Mucosa of descending colon (tissue), 3 donors: ENCODE measurements around the gene ST6GALNAC3. TPM values are rescaled to one million over a fixed set of nuclear protein-coding genes. Genes with fewer than 3 reads are reported as not detected.

Experiments
- ATAC-seq: fragments of 200-7000 bp; cut with Tn5 transposase; one replicate; pipeline ENCODE4 v1.9.1; 2020; ENCODE audit warnings: mild to moderate bottlenecking, moderate library complexity
- DNase-seq, 3 donors: peaks; one replicate each; pipeline ENCODE4 v3.0.0-alpha.2; 2020
- H3K36me3 ChIP-seq: fragments of 200-600 bp; one replicate; pipeline ENCODE4 v1.8.0; 2021; ENCODE audit warnings: low read depth, mild to moderate bottlenecking
- H3K4me1 ChIP-seq: fragments of 200-600 bp; one replicate; pipeline ENCODE4 v1.8.0; 2021; ENCODE audit warnings: low read depth, mild to moderate bottlenecking
- H3K4me3 ChIP-seq: fragments of 200-600 bp; one replicate; pipeline ENCODE4 v1.8.0; 2021; ENCODE audit warnings: mild to moderate bottlenecking
- H3K9me3 ChIP-seq: fragments of 200-600 bp; one replicate; pipeline ENCODE4 v1.8.0; 2021; ENCODE audit warnings: mild to moderate bottlenecking
- intact Hi-C, 2 donors: fragments of 100-400 bp; cut with DNase I in 1 of 2; cut with micrococcal nuclease in 1 of 2; formaldehyde crosslinking; loops; one replicate each; pipeline versions ENCODE4 v1.11.0 to v1.11.1; 2022; cut with DNase I, micrococcal nuclease
- total RNA-seq, 3 donors: library from RNA; stranded (reverse); fragmentation: NEBNext Ultra II Directional in 2 of 3; extraction: Animal tissue kit (Norgen Biotek cat#: 25700) in 2 of 3; gene quantifications; one replicate each; pipeline versions ENCODE4 v1.2.1 to v1.2.4, GENCODE V29; 2021 to 2023
- TF ChIP-seq, protein P1 (sequence below): fragments of 200-600 bp; IDR thresholded peaks from one replicate; pipeline ENCODE4 v1.8.0; 2022; ENCODE audit warnings: antibody characterized with exemption, mild to moderate bottlenecking
- donor health status: DM: no; HTN: no; CAD: no; lungs with moderate emphysema.
- donor health status: DM: no; HTN: no; CAD: no.
- donor health status: DM: no; HTN: yes; CAD: no.

The ST6GALNAC3 gene
- total RNA-seq, 3 donors from 2014 or later: 5.4 to 9.0 (median 6.7) TPM

DNA sequence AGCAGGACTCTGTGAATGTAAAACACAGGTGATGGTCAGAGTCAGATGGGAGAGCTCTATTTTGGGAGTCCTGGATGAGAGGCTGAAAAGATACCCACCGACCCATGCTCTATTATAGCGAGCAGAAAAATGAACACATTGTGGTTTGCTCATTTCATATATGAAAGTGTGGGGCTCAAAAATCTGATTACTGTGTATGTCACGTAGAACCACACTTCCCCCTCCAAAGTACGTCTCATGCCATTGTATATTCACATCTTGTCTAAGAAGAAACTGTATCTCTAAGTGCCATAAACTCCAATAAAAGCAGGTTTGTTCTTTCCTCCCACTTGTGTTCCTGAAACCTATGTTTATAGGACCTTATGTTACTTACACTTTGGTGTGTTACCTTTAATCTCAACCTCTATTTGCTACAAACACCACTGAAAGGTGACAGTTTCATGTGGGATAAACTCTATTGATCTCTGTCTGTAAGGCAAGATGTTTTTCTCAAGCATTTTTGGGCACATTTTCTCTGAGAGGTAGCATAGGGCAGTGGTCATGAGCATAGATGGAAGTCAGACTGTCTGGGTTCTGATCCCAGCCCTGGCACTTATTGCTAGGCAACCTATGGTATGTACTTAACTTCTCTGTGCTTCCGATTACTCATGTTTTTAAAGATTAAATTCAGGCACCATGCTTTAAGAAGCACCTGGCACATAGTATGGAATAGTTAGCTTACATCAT lies 214.4 kb downstream of the ST6GALNAC3 start:
- Histone ChIP-seq H3K36me3 (no peaks in the 10 kb centered on the region), H3K4me1 (no peaks in the 10 kb centered on the region), H3K4me3 (no peak overlapping the region), H3K9me3 (no peaks in the 10 kb centered on the region)
- TF ChIP-seq, protein P1, sequence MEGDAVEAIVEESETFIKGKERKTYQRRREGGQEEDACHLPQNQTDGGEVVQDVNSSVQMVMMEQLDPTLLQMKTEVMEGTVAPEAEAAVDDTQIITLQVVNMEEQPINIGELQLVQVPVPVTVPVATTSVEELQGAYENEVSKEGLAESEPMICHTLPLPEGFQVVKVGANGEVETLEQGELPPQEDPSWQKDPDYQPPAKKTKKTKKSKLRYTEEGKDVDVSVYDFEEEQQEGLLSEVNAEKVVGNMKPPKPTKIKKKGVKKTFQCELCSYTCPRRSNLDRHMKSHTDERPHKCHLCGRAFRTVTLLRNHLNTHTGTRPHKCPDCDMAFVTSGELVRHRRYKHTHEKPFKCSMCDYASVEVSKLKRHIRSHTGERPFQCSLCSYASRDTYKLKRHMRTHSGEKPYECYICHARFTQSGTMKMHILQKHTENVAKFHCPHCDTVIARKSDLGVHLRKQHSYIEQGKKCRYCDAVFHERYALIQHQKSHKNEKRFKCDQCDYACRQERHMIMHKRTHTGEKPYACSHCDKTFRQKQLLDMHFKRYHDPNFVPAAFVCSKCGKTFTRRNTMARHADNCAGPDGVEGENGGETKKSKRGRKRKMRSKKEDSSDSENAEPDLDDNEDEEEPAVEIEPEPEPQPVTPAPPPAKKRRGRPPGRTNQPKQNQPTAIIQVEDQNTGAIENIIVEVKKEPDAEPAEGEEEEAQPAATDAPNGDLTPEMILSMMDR: no peak
- no peak for DNase-seq
- intact Hi-C loops: no loop called here
- ATAC-seq: no peak

DNA sequence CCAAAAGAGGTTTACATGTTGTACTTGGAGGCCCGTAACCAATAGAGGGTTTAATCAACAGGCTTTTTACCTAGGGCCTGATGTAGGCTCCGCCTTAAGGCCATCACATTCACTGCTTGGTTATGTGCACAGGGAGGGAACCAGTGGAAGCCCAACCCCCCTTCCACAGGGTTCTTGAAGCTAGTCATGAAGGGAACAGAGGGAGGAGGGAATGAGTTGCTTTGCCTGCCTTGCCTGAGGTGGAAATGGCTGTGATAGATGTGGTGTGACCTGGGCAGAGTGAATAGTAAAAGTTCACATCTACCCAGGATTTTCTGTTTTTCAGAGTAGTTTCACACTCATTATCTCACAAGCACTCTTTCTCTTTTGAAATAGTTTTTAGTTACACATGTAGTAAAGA lies 215.1 kb downstream of the ST6GALNAC3 start:
- Histone ChIP-seq H3K4me3 (no peak overlapping the region), H3K36me3 (no peaks in the 10 kb centered on the region), H3K4me1 (no peaks in the 10 kb centered on the region), H3K9me3 (no peaks in the 10 kb centered on the region)
- TF ChIP-seq, protein P1: no peak
- ATAC-seq (no peak), DNase-seq (no peak)
- intact Hi-C loops: no loop called here

DNA sequence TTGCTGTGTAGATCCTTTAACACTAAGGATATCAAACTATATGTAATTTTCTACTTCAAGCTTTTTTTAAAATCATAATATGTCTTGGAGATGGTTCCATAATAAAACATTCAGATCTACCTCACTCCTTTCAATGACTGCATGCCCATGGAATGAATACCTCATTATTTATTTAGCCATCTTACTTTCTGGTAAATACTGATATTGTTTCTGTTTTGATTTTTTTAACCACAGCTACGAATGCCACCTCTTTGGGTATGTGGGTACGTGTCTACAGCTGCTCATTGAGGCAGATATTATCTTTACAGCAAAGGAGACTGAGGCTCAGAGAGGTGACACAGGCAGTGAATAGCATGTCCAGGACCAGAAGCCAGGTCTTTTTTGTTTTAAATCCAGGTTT lies 215.7 kb downstream of the ST6GALNAC3 start:
- DNase-seq (no peak), ATAC-seq (no peak)
- Histone ChIP-seq H3K9me3 (no peaks in the 10 kb centered on the region), H3K4me3 (no peak overlapping the region), H3K4me1 (no peaks in the 10 kb centered on the region), H3K36me3 (no peaks in the 10 kb centered on the region)
- TF ChIP-seq, protein P1: no peak
- intact Hi-C loops: no loop called here

DNA sequence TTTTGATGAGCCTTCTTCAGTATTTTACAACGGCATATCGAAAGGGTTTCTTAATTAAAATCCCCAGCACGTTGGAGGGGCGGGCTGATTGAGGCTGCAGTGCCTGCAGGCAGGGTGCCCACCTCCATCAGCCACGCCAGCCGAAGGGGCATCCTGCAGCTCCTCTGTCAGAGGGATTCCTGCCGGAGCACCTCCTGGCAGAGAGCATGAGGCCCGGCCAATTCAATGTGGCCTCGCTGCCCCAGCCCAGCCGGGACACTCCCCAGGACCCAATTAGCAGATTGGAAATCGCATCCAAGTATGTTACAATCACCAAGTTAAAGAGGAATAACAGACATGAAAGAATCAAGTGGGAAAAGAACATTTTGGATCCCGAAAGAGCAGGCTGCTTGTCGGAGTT lies 216.6 kb downstream of the ST6GALNAC3 start:
- TF ChIP-seq, protein P1: no peak
- no peaks in the 10 kb centered on the region for H3K9me3 ChIP-seq
- H3K36me3 ChIP-seq: no peaks in the 10 kb centered on the region
- ATAC-seq (no peak), DNase-seq (no peak)
- intact Hi-C loops: no loop called here
- no peaks in the 10 kb centered on the region for H3K4me1 ChIP-seq
- no peak overlapping the region for H3K4me3 ChIP-seq

DNA sequence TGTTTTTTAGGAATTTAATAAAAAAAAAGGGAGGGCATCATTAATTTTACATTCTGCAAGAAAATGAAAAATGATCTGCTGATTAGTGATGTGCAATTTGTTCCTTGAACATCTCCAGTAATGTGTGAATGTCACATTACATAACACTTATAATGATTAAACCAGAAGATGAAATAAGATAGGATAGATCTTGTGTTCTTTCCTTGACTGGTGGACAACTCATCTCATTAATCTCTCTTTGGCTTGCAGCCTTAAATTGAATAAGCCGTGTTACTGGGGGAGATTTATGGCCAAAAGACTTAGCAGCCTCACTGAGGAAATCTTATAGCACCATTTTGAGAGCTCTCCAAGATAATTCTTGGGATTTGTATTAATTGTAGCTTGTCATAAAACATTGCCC lies 217.2 kb downstream of the ST6GALNAC3 start:
- no peak for ATAC-seq
- TF ChIP-seq, protein P1: no peak
- no peak for DNase-seq
- Histone ChIP-seq H3K4me1 (no peaks in the 10 kb centered on the region), H3K4me3 (no peak overlapping the region), H3K9me3 (no peaks in the 10 kb centered on the region), H3K36me3 (no peaks in the 10 kb centered on the region)
- intact Hi-C loops: no loop called here
